Activated T-cell treated with anti-CD3 and anti-CD28 coated beads, Interleukin-2, amount 50 U/mL, for 4 hours (primary cell): ENCODE measurements around the gene RASAL2. TPM values are rescaled to one million over a fixed set of nuclear protein-coding genes. Genes with fewer than 3 reads are reported as not detected.
A peak's percentile ranks its signal among the peaks of the same experiment; 100 is the strongest.

ENCODE experiments used
- ATAC-seq, 2 donors: fragments of 200-7000 bp; cut with Tn5 transposase; one replicate each; pipeline ENCODE4 v1.10.0; 2021
- DNase-seq: peaks from one replicate; pipeline ENCODE4 v3.0.0-alpha.2; 2020
- H3K27me3 Mint-ChIP-seq: one replicate; pipeline ENCODE4 v1.8.0; 2021; ENCODE audit warnings: low read depth, mixed read lengths
- H3K36me3 Mint-ChIP-seq: one replicate; pipeline ENCODE4 v1.8.0; 2022; ENCODE audit warnings: mixed read lengths; ENCODE audit not compliant: insufficient read depth
- H3K4me1 Mint-ChIP-seq: one replicate; pipeline ENCODE4 v1.8.0; 2021; ENCODE audit warnings: low read depth, mixed read lengths
- H3K4me3 Mint-ChIP-seq: one replicate; pipeline ENCODE4 v1.8.0; 2021; ENCODE audit warnings: mild to moderate bottlenecking, moderate library complexity, mixed read lengths
- H3K9me3 Mint-ChIP-seq: one replicate; pipeline ENCODE4 v1.8.0; 2021; ENCODE audit warnings: mixed read lengths
- total RNA-seq, 3 donors: library from RNA; stranded (reverse); gene quantifications; one replicate each; pipeline ENCODE4 v1.2.1, GENCODE V29; 2021

RASAL2 gene
- total RNA-seq, 3 donors from 2014 or later, result 0.03 to 0.15 (median 0.08) TPM

DNA sequence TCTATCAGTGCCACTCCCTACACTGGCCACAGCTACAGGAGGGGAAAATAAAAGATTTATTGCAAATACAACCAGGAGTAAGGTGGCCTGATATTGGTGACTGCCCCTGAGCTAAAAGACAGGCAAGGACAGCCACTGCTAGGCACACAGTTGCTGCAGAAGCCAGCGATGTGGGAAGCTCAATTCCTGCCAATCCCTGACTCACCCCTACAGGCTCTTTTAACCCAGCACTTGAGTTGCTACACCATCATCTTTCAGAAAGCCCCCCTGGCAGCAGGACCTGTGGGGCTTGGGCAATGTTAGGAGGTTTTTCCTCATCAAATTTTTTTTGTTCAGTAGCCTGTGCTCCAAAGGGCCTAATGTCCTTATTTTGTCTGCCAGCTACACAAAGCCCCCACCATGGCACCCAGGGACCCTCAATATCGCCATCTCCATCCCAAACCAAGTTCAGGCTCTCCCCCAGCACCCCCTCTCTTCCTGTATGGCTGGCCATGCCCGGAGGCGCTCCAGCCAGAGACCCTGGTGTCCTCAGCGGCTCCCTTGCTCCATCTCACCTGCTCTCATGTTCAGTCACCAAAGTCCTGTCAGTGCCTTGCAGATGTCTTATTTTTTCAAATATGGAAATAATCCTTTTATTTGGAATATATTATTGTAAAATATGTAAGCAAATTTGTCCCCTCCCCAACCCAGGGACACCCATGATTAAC is 389.5 kb downstream of the RASAL2 start:
- H3K4me1 Mint-ChIP-seq, result no peaks in the 10 kb centered on the region
- no peak for ATAC-seq
- H3K36me3 Mint-ChIP-seq, result no peaks in the 10 kb centered on the region
- DNase-seq, result no peak
- H3K9me3 Mint-ChIP-seq, result no peaks in the 10 kb centered on the region
- peaks cover 11% of the 10 kb centered on the region for H3K27me3 Mint-ChIP-seq
- no peak overlapping the region for H3K4me3 Mint-ChIP-seq

DNA sequence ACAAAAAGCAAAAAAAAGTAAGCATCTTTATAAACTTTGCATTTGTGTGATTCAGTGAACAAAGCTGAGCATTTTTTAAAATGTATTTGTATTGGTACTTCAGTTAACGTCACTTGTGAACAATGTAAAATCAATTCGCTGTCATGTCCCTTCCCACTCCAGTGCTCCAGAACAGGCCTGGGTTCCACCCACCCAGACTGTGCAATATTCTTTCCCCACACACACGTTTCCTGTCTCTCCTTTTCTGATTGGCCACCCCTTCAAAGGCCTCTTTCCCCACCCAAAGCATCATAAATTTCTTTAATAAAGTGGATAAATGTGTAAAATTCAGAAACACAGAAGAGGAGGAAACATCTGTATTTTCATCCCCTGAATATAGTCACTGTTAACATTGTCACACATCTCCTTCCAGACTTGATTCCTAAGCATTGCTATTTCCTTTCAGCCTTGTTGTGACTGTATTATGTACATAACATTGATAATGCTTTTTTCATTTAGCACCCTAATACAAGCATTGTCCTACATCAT is 390.9 kb downstream of the RASAL2 start:
- peaks cover 11% of the 10 kb centered on the region for H3K27me3 Mint-ChIP-seq
- DNase-seq (no peak), ATAC-seq (no peak)
- no peaks in the 10 kb centered on the region for H3K9me3 Mint-ChIP-seq
- H3K4me3 Mint-ChIP-seq, result no peak overlapping the region
- H3K4me1 Mint-ChIP-seq, result no peaks in the 10 kb centered on the region
- H3K36me3 Mint-ChIP-seq, result no peaks in the 10 kb centered on the region

DNA sequence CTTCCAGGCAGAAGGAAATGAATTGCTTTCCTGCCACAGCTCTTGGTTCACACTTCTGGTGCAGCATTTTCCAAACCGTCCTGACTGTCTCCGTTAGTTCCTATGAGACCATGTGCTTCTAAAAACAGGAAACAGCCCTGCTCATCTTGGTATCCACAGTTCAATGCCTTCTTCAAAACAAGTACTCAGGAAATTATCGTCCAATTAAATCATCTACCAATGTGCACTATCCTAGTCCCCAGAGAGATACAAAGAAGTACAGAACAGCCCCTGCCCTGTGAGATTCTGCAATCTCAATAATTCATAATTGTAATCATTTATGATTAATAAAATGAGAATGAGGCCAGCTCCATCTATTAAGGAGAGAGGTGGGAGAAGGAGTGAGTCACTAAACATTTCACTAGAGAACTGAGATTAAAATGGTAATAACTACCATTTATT is 391.7 kb downstream of the RASAL2 start:
- DNase-seq, result no peak
- no peak for ATAC-seq
- no peak overlapping the region for H3K4me3 Mint-ChIP-seq
- H3K36me3 Mint-ChIP-seq, result no peaks in the 10 kb centered on the region
- no peaks in the 10 kb centered on the region for H3K9me3 Mint-ChIP-seq
- no peaks in the 10 kb centered on the region for H3K4me1 Mint-ChIP-seq
- peaks cover 9% of the 10 kb centered on the region for H3K27me3 Mint-ChIP-seq

GRCh38 chr1:178486100-178487069 is 392.5 kb downstream of the RASAL2 start:
- Mint-ChIP-seq H3K4me1 (no peaks in the 10 kb centered on the region), H3K27me3 (peaks cover 9% of the 10 kb centered on the region), H3K36me3 (no peaks in the 10 kb centered on the region), H3K4me3 (no peak overlapping the region), H3K9me3 (no peaks in the 10 kb centered on the region)
- ATAC-seq, result peak in 1 of 2 donors; percentile 8
- no peak for DNase-seq

GRCh38 chr1:178487070-178487615 is 393.2 kb downstream of the RASAL2 start:
- DNase-seq, result no peak
- H3K4me3 Mint-ChIP-seq, result no peak overlapping the region
- H3K4me1 Mint-ChIP-seq, result no peaks in the 10 kb centered on the region
- H3K36me3 Mint-ChIP-seq, result no peaks in the 10 kb centered on the region
- H3K9me3 Mint-ChIP-seq, result no peaks in the 10 kb centered on the region
- no peak for ATAC-seq
- peaks cover 9% of the 10 kb centered on the region for H3K27me3 Mint-ChIP-seq

DNA sequence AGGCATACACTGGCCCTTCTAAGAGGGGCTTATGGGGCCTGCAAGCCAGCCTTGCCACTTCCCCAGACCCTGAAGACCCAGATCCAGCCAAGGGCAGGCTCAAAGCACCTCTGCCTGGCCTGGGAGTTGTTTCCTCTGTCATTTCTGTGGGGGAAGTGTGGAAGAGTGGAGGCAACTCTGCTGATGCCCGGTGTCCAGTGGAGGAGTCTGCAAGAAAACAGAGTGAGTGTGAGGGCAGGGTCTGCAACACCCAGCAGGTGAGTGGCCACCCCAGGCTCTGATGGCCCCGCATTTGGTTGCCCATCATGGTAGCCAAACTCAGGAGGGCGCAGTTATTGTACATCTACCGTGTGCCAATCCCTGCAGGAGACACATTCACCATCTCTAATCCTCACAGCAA is 394.5 kb downstream of the RASAL2 start:
- ATAC-seq (peak in 1 of 2 donors; percentile 9), DNase-seq (no peak)
- Mint-ChIP-seq H3K27me3 (peaks cover 9% of the 10 kb centered on the region), H3K4me1 (no peaks in the 10 kb centered on the region), H3K4me3 (no peak overlapping the region), H3K36me3 (no peaks in the 10 kb centered on the region), H3K9me3 (no peaks in the 10 kb centered on the region)

DNA sequence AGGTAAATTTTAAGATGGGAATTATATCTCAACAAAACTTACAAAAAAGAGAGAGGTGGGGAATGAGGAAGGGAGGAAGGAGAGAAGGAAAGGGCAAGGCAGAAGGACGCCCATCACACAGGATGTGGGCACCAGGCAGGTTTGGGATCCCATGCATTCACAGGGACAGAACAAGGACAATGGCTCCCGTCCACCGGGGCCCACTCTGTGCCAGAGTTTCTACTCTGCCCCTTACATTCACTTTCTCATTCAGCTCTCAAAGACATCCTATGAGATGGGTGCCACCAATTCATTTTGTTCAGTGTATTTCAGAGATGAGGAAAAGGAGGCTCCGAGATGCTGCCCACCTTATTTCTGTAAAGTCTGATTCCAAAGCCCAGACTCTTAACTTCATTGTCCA is 395.5 kb downstream of the RASAL2 start:
- ATAC-seq (no peak), DNase-seq (no peak)
- H3K4me1 Mint-ChIP-seq, result no peaks in the 10 kb centered on the region
- H3K27me3 Mint-ChIP-seq, result peaks cover 9% of the 10 kb centered on the region
- H3K36me3 Mint-ChIP-seq, result no peaks in the 10 kb centered on the region
- H3K4me3 Mint-ChIP-seq, result no peak overlapping the region
- no peaks in the 10 kb centered on the region for H3K9me3 Mint-ChIP-seq

- ATAC-seq, result no peak
- H3K36me3 Mint-ChIP-seq, result no peaks in the 10 kb centered on the region
- H3K27me3 Mint-ChIP-seq, result peaks cover 9% of the 10 kb centered on the region
Observed at GRCh38 chr1:178490136-178490535, 396.2 kb downstream of the RASAL2 start.

DNA sequence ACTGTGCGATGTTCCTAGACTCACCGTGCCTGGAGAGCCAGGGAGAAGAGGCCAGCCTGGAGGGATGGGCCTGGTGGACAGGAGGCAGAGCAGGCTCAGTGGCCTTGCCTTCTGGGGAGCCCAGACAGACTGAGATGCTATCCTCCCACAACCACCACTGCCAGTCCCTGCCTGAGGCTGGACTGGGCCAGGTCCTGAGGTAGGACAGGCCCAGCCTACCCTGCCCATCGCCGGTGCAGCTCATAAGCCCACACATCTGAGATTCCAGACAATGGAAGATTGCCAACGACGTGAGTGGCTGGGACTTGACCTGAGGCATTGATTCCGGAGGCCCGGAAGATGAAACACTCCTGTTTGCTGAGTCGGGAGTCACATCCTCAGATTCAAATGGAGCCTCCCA is 397.1 kb downstream of the RASAL2 start:
- Mint-ChIP-seq H3K27me3 (peaks cover 9% of the 10 kb centered on the region), H3K4me3 (no peak overlapping the region), H3K36me3 (no peaks in the 10 kb centered on the region), H3K9me3 (no peaks in the 10 kb centered on the region), H3K4me1 (no peaks in the 10 kb centered on the region)
- no peak for DNase-seq
- ATAC-seq, result no peak

More at GRCh38 chr1:178490136-178490535, 396.2 kb downstream of the RASAL2 start:
- Mint-ChIP-seq H3K9me3 (no peaks in the 10 kb centered on the region), H3K4me3 (no peak overlapping the region), H3K4me1 (no peaks in the 10 kb centered on the region)
- DNase-seq, result no peak

- Mint-ChIP-seq H3K36me3 (no peaks in the 10 kb centered on the region), H3K9me3 (no peaks in the 10 kb centered on the region), H3K4me1 (no peaks in the 10 kb centered on the region), H3K4me3 (no peak overlapping the region), H3K27me3 (peaks cover 9% of the 10 kb centered on the region)
- DNase-seq, result no peak
- ATAC-seq, result no peak
Observed at GRCh38 chr1:178491721-178492120, 397.8 kb downstream of the RASAL2 start.

- no peaks in the 10 kb centered on the region for H3K36me3 Mint-ChIP-seq
- no peaks in the 10 kb centered on the region for H3K9me3 Mint-ChIP-seq
- H3K4me1 Mint-ChIP-seq, result no peaks in the 10 kb centered on the region
- H3K27me3 Mint-ChIP-seq, result peaks cover 9% of the 10 kb centered on the region
- DNase-seq (no peak), ATAC-seq (no peak)
- no peak overlapping the region for H3K4me3 Mint-ChIP-seq
Observed at GRCh38 chr1:178492341-178492740, 398.4 kb downstream of the RASAL2 start.

DNA sequence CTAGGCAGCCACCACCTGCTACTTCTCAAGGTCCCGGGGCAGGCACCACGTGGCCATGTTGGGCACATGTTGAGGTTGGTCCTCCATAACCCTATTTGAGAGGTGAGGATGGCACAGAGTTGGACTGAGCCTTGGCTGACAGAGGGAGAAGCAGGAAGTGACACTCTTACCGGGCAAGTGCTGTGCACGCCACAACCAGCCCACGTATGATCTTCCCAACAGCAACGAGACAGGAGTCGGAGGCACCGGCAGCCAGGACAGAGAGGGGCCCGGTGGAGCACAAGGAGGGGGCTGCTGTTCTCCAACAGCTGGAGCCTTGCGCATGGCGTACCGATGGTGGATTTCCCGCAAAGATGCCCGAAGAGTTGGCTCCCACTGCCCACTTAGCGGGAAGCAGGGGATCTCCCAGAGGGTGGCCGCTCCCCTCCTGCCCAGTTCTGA is 399.4 kb downstream of the RASAL2 start:
- H3K27me3 Mint-ChIP-seq, result peaks cover under 1% of the 10 kb centered on the region
- no peaks in the 10 kb centered on the region for H3K9me3 Mint-ChIP-seq
- H3K4me3 Mint-ChIP-seq, result no peak overlapping the region
- no peaks in the 10 kb centered on the region for H3K4me1 Mint-ChIP-seq
- H3K36me3 Mint-ChIP-seq, result no peaks in the 10 kb centered on the region
- DNase-seq (no peak), ATAC-seq (no peak)

DNA sequence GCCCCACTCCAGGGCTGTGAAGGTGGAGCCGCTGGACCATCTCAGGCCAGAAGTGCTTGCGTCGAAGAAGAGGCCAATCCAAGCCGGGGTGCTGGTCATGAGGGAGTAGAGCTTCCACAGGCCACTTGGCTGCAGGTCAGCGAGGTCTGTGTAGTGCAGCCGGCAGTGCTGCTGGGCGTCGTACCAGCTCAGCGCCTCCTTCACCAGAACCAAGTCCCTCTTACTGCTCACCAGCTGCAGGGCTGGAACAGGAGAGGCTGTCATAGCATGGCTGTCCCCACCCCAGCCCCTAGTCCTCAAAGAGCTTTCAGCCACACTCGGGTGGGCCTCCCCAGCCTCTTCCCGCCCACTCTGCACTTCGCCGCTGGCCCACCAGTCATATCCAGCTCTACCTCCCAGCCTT is 400.7 kb downstream of the RASAL2 start:
- Mint-ChIP-seq H3K4me3 (no peak overlapping the region), H3K27me3 (no peaks in the 10 kb centered on the region), H3K4me1 (no peaks in the 10 kb centered on the region), H3K36me3 (no peaks in the 10 kb centered on the region), H3K9me3 (no peaks in the 10 kb centered on the region)
- ATAC-seq, result no peak
- no peak for DNase-seq

DNA sequence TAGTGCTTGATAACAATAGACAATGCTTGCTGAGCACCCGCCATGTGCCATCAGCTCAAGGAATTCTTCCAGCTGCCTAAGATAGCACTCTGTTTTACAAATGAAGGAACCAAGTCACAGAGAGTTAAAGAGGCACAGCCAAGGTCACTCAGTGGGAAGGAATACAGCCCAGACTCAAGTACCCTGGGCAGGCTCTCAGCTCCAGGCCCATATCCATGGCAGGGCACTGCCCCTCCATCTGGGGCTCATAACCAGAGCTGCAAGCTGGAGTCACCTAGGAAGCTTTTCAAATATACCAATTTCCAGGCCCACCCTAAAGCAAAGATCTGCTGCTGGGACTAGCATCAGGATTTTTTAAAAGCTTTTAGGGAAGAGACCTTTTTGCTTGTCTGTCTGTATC is 401.3 kb downstream of the RASAL2 start:
- no peak for ATAC-seq
- Mint-ChIP-seq H3K4me3 (no peak overlapping the region), H3K27me3 (no peaks in the 10 kb centered on the region), H3K36me3 (no peaks in the 10 kb centered on the region), H3K4me1 (no peaks in the 10 kb centered on the region), H3K9me3 (no peaks in the 10 kb centered on the region)
- no peak for DNase-seq
